Neural cell (in vitro differentiated cells): ENCODE data around the gene C10orf88.

Experiments
- EP300 ChIP-seq: fragments of 450-650 bp; conservative IDR thresholded peaks from 2 replicates; pipeline ENCODE4 v1.6.1; 2014; ENCODE audit warnings: antibody characterized with exemption, mild to moderate bottlenecking, moderate library complexity; ENCODE audit not compliant: poor library complexity, severe bottlenecking
- EZH2 ChIP-seq: fragments of 200-600, 300-800 bp; shearing (Covaris generic), sonication (generic); IDR thresholded peaks from 2 replicates; pipeline ENCODE4 v1.6.1; 2014; ENCODE audit warnings: antibody characterized with exemption, low read length, borderline replicate concordance, mild to moderate bottlenecking; ENCODE audit not compliant: insufficient read depth, poor library complexity, severe bottlenecking
- MXI1 ChIP-seq: fragments of 450-650 bp; conservative IDR thresholded peaks from 2 replicates; pipeline ENCODE4 v1.6.1; 2014; ENCODE audit warnings: antibody characterized with exemption, mild to moderate bottlenecking; ENCODE audit not compliant: poor library complexity, severe bottlenecking
- POLR2AphosphoS5 ChIP-seq: IDR thresholded peaks from 2 replicates; pipeline ENCODE4 v1.6.1; 2012
- REST ChIP-seq: IDR thresholded peaks from 2 replicates; pipeline ENCODE4 v1.6.1; 2012; ENCODE audit warnings: borderline replicate concordance
- SMC3 ChIP-seq: fragments of 450-650 bp; conservative IDR thresholded peaks from 2 replicates; pipeline ENCODE4 v1.6.1; 2014; ENCODE audit warnings: antibody characterized with exemption, mild to moderate bottlenecking, moderate library complexity; ENCODE audit not compliant: poor library complexity
- TF ChIP-seq, protein P1 (sequence below): fragments of 450-650 bp; IDR thresholded peaks from 2 replicates; pipeline ENCODE4 v1.5.1; 2014; ENCODE audit warnings: antibody characterized with exemption, mild to moderate bottlenecking, moderate library complexity; ENCODE audit not compliant: poor library complexity, severe bottlenecking

DNA sequence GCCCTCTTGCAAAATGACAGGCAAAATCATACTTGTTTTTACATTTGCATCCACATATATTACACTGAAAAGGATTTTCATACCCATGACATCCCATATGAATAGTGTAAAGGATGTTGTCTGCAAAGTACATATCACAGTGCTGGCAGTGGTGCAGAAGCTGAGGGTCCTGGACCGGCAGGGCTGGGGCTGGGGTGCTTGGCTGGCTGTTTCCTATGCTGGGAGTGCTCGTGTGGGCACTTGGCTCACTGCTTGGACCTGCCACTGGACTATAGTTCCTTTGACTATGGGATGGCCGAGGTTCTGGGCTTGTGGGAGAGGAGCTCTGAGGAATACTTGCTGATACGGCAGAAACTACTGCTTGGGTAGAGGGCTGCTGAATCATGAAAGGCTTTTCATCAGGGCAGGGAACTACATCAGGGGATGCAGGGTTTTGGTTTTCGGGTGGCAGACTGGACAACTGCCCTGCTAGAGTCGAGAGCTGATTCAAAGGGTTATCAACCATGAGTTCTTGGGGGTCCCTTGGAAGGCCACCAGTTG, 39.8 kb upstream of the C10orf88 start:
- TF ChIP-seq, protein P1, sequence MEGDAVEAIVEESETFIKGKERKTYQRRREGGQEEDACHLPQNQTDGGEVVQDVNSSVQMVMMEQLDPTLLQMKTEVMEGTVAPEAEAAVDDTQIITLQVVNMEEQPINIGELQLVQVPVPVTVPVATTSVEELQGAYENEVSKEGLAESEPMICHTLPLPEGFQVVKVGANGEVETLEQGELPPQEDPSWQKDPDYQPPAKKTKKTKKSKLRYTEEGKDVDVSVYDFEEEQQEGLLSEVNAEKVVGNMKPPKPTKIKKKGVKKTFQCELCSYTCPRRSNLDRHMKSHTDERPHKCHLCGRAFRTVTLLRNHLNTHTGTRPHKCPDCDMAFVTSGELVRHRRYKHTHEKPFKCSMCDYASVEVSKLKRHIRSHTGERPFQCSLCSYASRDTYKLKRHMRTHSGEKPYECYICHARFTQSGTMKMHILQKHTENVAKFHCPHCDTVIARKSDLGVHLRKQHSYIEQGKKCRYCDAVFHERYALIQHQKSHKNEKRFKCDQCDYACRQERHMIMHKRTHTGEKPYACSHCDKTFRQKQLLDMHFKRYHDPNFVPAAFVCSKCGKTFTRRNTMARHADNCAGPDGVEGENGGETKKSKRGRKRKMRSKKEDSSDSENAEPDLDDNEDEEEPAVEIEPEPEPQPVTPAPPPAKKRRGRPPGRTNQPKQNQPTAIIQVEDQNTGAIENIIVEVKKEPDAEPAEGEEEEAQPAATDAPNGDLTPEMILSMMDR, result no peak
- no peak for TF ChIP-seq POLR2AphosphoS5
- TF ChIP-seq EP300, result no peak
- TF ChIP-seq REST, result no peak
- no peak for TF ChIP-seq SMC3
- no peak for TF ChIP-seq EZH2
- no peak for TF ChIP-seq MXI1
